ENCODE results near the gene FAAP100. TPM values are rescaled to one million over a fixed set of nuclear protein-coding genes. Genes with fewer than 3 reads are reported as not detected.

The FAAP100 gene
- total RNA-seq, 4 donors from 2014 or later = 20.1 to 41.7 (median 26.7) TPM

DNA sequence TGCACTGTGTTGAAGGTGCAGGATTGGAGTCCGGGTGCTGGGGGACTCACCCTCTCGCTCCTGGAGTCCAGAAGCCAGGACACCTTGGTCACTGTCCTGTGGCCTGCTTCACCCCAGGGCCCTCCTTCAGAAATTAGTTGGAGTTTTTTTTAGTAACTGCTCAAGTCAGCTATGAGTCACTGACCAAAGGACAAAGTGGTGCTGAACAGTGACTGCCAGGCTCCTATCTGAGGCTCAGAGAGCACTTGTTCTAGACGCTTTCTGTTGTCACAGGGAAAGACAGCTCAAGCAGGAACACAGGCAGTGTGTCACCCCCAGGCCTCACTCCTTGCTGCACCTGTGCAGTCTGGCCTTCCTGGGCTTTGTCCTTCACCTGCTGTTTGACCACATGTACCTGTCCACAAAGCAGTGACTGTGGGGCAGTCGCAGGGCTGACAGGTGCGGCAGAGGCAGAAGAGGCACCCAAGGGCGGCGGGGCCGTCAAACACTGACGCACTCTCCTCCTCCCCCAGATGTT lies 4.1 kb upstream of the FAAP100 start:
- H3K27ac ChIP-seq = no peak overlapping the region
- 86 to 90% methylated on average over 9 of the region's 9 CpGs for WGBS, 2 donors
- TF ChIP-seq EP300 (IDR thresholded peaks at IDR 0.05) (no peak), POLR2A (IDR thresholded peaks at IDR 0.05) (no peak)
- TF ChIP-seq, protein P1, sequence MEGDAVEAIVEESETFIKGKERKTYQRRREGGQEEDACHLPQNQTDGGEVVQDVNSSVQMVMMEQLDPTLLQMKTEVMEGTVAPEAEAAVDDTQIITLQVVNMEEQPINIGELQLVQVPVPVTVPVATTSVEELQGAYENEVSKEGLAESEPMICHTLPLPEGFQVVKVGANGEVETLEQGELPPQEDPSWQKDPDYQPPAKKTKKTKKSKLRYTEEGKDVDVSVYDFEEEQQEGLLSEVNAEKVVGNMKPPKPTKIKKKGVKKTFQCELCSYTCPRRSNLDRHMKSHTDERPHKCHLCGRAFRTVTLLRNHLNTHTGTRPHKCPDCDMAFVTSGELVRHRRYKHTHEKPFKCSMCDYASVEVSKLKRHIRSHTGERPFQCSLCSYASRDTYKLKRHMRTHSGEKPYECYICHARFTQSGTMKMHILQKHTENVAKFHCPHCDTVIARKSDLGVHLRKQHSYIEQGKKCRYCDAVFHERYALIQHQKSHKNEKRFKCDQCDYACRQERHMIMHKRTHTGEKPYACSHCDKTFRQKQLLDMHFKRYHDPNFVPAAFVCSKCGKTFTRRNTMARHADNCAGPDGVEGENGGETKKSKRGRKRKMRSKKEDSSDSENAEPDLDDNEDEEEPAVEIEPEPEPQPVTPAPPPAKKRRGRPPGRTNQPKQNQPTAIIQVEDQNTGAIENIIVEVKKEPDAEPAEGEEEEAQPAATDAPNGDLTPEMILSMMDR (IDR thresholded peaks at IDR 0.05) = no peak

DNA sequence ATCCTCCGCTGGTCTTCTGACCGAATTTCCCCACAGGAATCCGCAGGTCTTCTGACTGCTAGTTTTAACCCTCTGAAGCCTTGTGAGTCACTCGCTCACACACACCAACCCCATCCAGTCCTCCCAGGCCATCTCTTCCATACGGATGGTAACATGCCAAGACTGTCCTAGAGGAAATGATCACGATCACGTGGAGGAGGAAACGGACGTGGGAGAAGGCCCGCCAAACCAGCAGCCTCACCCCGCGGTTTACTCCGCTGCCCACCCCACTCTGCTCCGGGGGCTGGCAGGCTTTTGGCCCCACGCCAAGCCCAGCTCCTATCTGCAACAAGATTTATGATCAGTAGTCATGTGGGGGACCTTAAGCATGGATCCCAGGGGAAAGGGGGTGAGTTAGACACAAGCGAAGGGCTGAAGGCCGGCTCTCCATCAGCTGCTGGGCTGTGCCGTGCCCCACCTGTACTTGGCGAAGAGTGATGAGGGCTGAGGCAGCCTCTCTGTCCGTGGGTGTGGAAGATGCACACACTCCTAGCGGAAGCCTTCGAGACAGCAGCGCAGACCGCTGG lies 1.5 kb upstream of the FAAP100 start:
- peaks cover 0 to 34% (median 21%) of the 10 kb centered on the region in 4 donors for H3K4me1 ChIP-seq
- WGBS, 2 donors = 20 to 38% methylated on average over 23 to 24 of the region's 24 CpGs
- H3K36me3 ChIP-seq = peaks cover 0 to 50% (median 3%) of the 10 kb centered on the region in 3 donors
- peak overlapping the region in 3 of 4 donors; percentile 85 to 96 (median 92) for H3K4me3 ChIP-seq
- TF ChIP-seq EP300 (IDR thresholded peaks at IDR 0.05) (no peak), POLR2A (IDR thresholded peaks at IDR 0.05) (no peak)
- TF ChIP-seq, protein P1 (IDR thresholded peaks at IDR 0.05) = no peak
- no peaks in the 10 kb centered on the region for H3K9me3 ChIP-seq
- peak overlapping the region in 3 of 4 donors; percentile 82 to 88 (median 86) for H3K27ac ChIP-seq
- no peaks in the 10 kb centered on the region for H3K27me3 ChIP-seq
- DNase-seq (ENCODE audit: low spot score in 2 of 2) = peak in 1 of 2 donors; percentile 14

More for the DNA sequence above, 4.1 kb upstream of the FAAP100 start:
- no peak for DNase-seq (ENCODE audit: low spot score in 2 of 2)
- H3K36me3 ChIP-seq = peaks cover 0 to 53% (median 7%) of the 10 kb centered on the region in 3 donors
- peaks cover 0 to 22% (median 16%) of the 10 kb centered on the region in 4 donors for H3K4me1 ChIP-seq
- no peaks in the 10 kb centered on the region for H3K9me3 ChIP-seq
- H3K27me3 ChIP-seq = no peaks in the 10 kb centered on the region
- no peak overlapping the region for H3K4me3 ChIP-seq

DNA sequence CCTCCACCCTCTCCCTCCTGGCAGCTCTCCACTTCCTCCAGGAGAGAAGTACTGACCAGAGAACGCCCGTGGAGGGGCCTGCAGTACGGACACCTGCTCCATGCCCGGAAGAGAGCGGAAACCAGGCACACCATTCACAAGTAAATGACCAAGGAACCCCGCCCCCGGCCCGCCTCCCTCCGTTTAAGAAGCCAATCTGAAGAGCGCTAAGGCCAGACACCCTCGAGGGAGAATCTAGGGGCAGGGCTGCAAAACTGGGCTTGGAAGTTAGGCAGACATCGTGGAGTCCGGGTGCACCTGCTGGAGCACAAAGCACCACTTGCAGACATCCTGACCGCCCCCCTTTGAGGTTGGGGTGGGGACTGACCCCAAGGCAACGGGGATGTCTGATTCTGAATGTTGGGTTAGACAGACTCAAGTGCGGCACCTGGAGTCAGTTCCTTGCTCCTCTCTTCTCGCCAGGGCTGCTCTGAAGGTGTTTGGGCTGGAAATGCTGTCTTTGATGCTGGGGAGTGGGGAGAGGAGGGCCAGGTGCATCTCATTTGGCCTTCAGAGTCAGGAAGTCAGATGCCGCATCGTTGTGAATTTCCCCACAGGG lies 964 bp upstream of the FAAP100 start:
- H3K27ac ChIP-seq = peak overlapping the region; percentile 42 to 88 (median 84)
- peak; percentile 70 to 82 for DNase-seq (ENCODE audit: low spot score in 2 of 2)

DNA sequence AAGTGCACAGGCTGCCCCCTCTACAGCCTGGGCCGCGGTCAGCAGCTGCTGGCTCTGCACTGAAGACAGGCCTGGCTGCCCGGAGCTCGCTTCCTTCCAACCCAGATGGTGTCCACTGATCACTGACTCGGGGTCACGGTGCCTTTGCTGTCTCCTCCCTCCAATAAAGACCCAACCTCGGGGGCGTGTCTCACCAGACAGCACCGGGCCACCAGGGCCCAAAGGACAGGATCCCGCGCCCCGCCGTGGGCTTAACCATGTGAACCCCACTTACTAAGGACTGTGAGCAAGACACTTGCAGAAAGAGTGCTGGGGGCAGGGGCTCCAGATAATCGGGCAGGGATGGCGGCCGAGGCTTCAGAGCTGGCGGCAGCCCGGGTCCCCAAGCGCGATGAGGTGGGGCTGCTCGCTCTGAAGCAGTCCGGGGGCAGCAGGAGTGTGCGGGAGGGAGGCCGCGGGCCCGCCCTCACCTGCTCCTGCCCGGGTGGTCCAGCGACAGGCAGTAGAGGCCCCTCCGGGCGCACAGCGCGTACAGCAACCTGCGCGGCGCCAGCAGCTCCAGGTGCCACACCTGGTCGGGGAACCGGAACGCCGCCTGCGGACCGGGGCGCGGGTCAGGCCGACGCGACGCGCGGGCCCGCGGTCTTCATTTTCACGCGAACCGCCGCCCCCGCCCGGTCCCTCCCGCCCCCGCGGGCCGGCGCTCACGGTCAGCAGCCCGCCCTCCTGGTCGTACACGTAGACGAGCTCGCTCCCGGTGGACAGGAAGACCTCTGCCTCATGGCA lies 502 bp downstream of the FAAP100 start:
- TF ChIP-seq POLR2A (IDR thresholded peaks at IDR 0.05) (no peak), EP300 (IDR thresholded peaks at IDR 0.05) (no peak)
- TF ChIP-seq, protein P1 (IDR thresholded peaks at IDR 0.05) = no peak
- Histone ChIP-seq H3K4me3 (peak overlapping the region; percentile 85 to 96 (median 93)), H3K4me1 (peaks cover 0 to 34% (median 21%) of the 10 kb centered on the region in 4 donors), H3K27ac (peak overlapping the region; percentile 64 to 88 (median 84)), H3K9me3 (no peaks in the 10 kb centered on the region), H3K27me3 (no peaks in the 10 kb centered on the region), H3K36me3 (peaks cover 2 to 50% (median 15%) of the 10 kb centered on the region in 3 donors)
- WGBS, 2 donors = 1 to 5% methylated on average over 10 to 43 of the region's 69 CpGs
- DNase-seq (ENCODE audit: low spot score in 2 of 2) = peak in 1 of 2 donors; percentile 13

More for the DNA sequence above, 964 bp upstream of the FAAP100 start:
- Histone ChIP-seq H3K36me3 (peaks cover 0 to 50% (median 2%) of the 10 kb centered on the region in 3 donors), H3K9me3 (no peaks in the 10 kb centered on the region), H3K27me3 (no peaks in the 10 kb centered on the region), H3K4me3 (peak overlapping the region; percentile 85 to 96 (median 93)), H3K4me1 (peaks cover 0 to 34% (median 21%) of the 10 kb centered on the region in 4 donors)
- 0 to 2% methylated on average over 15 to 19 of the region's 19 CpGs for WGBS, 2 donors
- TF ChIP-seq EP300 (IDR thresholded peaks at IDR 0.05) (no peak), POLR2A (IDR thresholded peaks at IDR 0.05) (no peak)
- TF ChIP-seq, protein P1 (IDR thresholded peaks at IDR 0.05) = no peak

All from tibial nerve (tissue), 4 donors.